Erythroblast (primary cell): ENCODE measurements around the gene ACADVL.

Experiments used
- GATA1 ChIP-seq: IDR thresholded peaks from 2 replicates; pipeline ENCODE4 v1.6.1; 2011; ENCODE audit warnings: low read depth, mild to moderate bottlenecking, control low read depth, low read length, moderate library complexity
- POLR2A ChIP-seq: IDR thresholded peaks from 2 replicates; pipeline ENCODE4 v1.6.1; 2011; ENCODE audit warnings: mild to moderate bottlenecking, low read length

- TF ChIP-seq POLR2A (no peak), GATA1 (no peak)
These were observed 14.8 kb upstream of the ACADVL start for GRCh38 chr17:7204828-7205461.
